AG04450 (cell line): ENCODE results near the gene MPZL2. TPM values are rescaled to one million over a fixed set of nuclear protein-coding genes. Genes with fewer than 3 reads are reported as not detected.

Experiments used
- CTCF ChIA-PET: fragments of 300-600, 350-600 bp; formaldehyde crosslinking; extraction: SDS; loops from one replicate; lab custom pipeline; 2022; ENCODE audit warnings: antibody characterized with exemption, inconsistent platforms; lab: Charles Lee
- POLR2A ChIA-PET: fragments of 350-600 bp; formaldehyde crosslinking; extraction: SDS; loops from one replicate; lab custom pipeline; 2021; ENCODE audit warnings: antibody characterized with exemption, inconsistent platforms; lab: Yijun Ruan, JAX
- DNase-seq: peaks from one replicate; pipeline ENCODE4 v3.0.0-alpha.2; 2011; ENCODE audit warnings: low read depth, low spot score
- H3K27ac ChIP-seq: one replicate; pipeline ENCODE4 v1.5.1; 2012; ENCODE audit warnings: low read depth, low read length, control low read depth
- H3K27me3 ChIP-seq: one replicate; pipeline ENCODE4 v1.6.0; 2012; ENCODE audit warnings: low read length; ENCODE audit not compliant: control insufficient read depth, insufficient read depth
- H3K4me3 ChIP-seq: 2 replicates; pipeline ENCODE4 v1.5.1; 2011; ENCODE audit warnings: mild to moderate bottlenecking, low read depth, low read length, control low read depth
- H3K9me3 ChIP-seq: 2 replicates; pipeline ENCODE4 v1.5.1; 2012; ENCODE audit warnings: low read length; ENCODE audit not compliant: control insufficient read depth, insufficient read depth
- polyA plus RNA-seq: library from polyadenylated mRNA; depleted of rRNA; stranded (reverse); fragments of >200 nt; gene quantifications from 2 replicates; pipeline ENCODE4 v1.2.3, GENCODE V29; 2011
- TF ChIP-seq, protein P1 (sequence below): IDR thresholded peaks from 2 replicates; pipeline ENCODE4 v1.5.1; 2011; ENCODE audit warnings: low read depth, low read length, control low read depth, inconsistent platforms

MPZL2 gene
- polyA plus RNA-seq, 1 experiment: not detected

DNA sequence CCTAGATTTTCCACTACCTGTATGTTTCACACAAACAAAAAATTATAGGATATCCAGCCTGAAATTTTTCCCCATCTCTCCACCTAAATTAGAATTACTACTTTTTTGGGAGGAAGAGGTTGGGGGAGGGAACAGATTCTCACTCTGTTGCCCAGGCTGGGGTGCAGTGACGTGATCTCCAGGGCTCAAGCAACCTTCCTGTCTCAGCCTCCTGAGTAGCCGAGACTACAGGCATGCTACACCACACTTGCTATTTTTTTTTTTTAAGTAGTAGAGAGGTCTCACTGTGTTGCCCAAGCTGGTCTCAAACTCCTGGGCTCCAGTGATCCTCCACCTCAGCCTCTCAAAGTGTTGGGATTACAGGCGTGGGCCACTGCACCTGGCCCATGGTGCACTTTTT, 48.8 kb downstream of the MPZL2 start:
- Histone ChIP-seq H3K27ac (no peak overlapping the region), H3K4me3 (no peak overlapping the region), H3K27me3 (peaks cover 5% of the 10 kb centered on the region), H3K9me3 (no peaks in the 10 kb centered on the region)
- DNase-seq: no peak
- CTCF ChIA-PET: interaction anchor here (2.2 kb wide), 1 partner anchor 17 kb away, joined by 7 read pairs; no protein-coding TSS in a partner anchor
- POLR2A ChIA-PET: no interaction called here
- TF ChIP-seq, protein P1, sequence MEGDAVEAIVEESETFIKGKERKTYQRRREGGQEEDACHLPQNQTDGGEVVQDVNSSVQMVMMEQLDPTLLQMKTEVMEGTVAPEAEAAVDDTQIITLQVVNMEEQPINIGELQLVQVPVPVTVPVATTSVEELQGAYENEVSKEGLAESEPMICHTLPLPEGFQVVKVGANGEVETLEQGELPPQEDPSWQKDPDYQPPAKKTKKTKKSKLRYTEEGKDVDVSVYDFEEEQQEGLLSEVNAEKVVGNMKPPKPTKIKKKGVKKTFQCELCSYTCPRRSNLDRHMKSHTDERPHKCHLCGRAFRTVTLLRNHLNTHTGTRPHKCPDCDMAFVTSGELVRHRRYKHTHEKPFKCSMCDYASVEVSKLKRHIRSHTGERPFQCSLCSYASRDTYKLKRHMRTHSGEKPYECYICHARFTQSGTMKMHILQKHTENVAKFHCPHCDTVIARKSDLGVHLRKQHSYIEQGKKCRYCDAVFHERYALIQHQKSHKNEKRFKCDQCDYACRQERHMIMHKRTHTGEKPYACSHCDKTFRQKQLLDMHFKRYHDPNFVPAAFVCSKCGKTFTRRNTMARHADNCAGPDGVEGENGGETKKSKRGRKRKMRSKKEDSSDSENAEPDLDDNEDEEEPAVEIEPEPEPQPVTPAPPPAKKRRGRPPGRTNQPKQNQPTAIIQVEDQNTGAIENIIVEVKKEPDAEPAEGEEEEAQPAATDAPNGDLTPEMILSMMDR: no peak

DNA sequence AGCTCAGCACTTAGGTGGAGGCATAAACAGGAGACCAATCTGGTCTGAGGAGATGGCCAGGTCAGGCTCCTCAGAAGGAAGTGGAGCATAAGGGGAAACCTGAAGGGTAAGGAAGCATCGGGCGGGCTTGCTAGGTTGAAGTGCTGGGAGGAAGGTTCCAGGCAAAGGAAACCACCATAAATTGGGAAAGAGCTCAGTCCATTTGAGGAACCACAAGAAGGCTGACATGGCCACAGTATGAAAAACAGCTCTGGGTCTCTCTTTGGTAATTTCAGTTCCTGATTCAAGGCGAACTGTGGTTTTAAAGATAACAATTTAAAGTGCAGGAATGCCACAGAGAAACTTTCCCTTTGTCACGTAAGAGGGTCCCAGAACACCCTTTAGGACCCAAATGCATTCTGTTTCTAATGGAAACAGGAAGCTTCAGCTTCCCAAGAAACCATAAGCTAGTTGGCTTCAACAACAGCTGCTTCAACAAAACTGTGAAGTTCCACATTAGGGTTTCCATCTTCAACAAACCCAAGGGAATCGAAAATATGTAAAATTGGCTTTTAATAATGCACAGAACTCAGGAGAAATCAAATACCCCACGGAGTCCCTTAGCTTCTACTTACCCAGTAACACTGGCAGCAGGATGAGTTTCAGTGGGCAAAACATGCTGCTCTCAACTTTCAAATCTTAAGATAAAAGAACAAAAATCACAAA, 49.7 kb downstream of the MPZL2 start:
- CTCF ChIA-PET: interaction anchor here (4.0 kb wide), 1 partner anchor 16 kb away, joined by 26 read pairs; no protein-coding TSS in a partner anchor
- TF ChIP-seq, protein P1: no peak
- H3K4me3 ChIP-seq: no peak overlapping the region
- no peak for DNase-seq
- peaks cover 6% of the 10 kb centered on the region for H3K27me3 ChIP-seq
- H3K9me3 ChIP-seq: no peaks in the 10 kb centered on the region
- no peak overlapping the region for H3K27ac ChIP-seq
- POLR2A ChIA-PET: no interaction called here

DNA sequence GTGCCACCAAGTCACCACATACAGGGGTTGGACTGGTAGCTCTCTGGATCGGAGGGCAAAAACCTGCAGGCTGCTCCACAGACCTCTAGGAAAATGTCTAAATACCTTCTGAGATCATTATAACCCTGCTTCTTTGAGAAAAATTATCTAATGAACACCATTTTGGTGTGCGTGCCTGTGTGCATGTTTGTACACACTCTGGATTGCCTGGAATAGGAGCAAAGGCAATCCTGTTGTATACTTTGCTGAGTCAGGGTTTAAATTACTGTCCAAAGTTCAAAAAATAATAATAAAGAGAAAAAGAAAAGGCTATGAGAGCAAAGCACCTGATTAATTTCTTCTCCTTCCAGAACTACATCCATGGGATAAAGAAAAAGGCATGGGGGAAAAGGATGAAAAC, 50.3 kb downstream of the MPZL2 start:
- no peak for DNase-seq
- Histone ChIP-seq H3K27ac (no peak overlapping the region), H3K27me3 (peaks cover 7% of the 10 kb centered on the region), H3K4me3 (no peak overlapping the region), H3K9me3 (no peaks in the 10 kb centered on the region)
- ChIA-PET POLR2A (no interaction called here), CTCF (interaction anchor here (4.0 kb wide), 1 partner anchor 15 kb away, joined by 26 read pairs; no protein-coding TSS in a partner anchor)
- TF ChIP-seq, protein P1: no peak

DNA sequence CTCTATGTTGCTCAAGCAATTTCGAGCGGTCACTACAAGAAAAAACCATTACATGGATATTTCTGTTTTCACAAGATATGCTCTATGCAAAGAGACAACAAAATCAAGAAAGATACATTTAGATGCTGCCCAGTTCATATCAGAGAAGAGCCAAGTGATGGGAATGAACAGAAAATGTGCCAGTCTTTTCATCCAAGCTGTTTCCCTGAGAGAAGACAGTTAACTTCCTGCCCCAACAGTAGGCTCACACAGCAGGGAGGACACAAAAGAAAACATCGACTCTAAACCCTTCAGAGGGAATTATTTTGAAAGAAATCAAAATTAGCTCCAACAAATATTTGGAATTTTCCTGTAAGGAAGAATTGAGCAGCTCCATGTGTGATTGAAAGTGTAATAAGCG, 50.9 kb downstream of the MPZL2 start:
- Histone ChIP-seq H3K4me3 (no peak overlapping the region), H3K27me3 (peaks cover 7% of the 10 kb centered on the region), H3K27ac (no peak overlapping the region), H3K9me3 (no peaks in the 10 kb centered on the region)
- POLR2A ChIA-PET: no interaction called here
- no peak for DNase-seq
- CTCF ChIA-PET: interaction anchor here (4.0 kb wide), 1 partner anchor 15 kb away, joined by 26 read pairs; no protein-coding TSS in a partner anchor
- TF ChIP-seq, protein P1: no peak

DNA sequence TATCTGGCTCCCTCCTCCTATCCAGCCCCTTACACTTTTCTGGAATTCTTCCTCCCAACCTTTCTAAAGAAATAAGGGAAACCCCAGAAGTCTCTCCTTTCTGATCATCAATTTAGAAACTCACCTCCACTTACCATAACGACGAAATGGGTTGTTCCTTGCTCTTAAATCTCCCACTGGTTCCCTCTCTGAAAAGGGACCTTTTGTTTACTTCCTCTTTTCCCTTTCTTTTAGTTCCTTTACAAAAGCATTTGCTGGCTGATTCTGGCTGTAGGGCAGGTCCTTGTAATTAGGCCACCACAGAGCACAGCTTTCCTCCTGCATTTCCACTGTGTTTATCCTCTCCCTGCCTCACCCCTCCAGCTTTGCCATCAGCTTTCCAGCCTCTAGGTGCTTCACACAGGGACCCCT, 51.3 kb downstream of the MPZL2 start:
- H3K27ac ChIP-seq: no peak overlapping the region
- TF ChIP-seq, protein P1: no peak
- no peak overlapping the region for H3K4me3 ChIP-seq
- no peak for DNase-seq
- peaks cover 7% of the 10 kb centered on the region for H3K27me3 ChIP-seq
- CTCF ChIA-PET: interaction anchor here (4.0 kb wide), 1 partner anchor 14 kb away, joined by 26 read pairs; no protein-coding TSS in a partner anchor
- H3K9me3 ChIP-seq: no peaks in the 10 kb centered on the region
- POLR2A ChIA-PET: no interaction called here
